HG02759 (cell line): ENCODE results near the gene RBMS1.

Experiments used
- ATAC-seq: cut with Tn5 transposase; IDR thresholded peaks from one replicate; pipeline ENCODE4 v1.9.1; 2021; ENCODE audit warnings: mild to moderate bottlenecking, moderate library complexity; ENCODE audit not compliant: unreplicated experiment

Gene RBMS1

GRCh38 chr2:160315337-160315736 is 178.3 kb downstream of the RBMS1 start:
- ATAC-seq = no peak

- no peak for ATAC-seq
Observed at GRCh38 chr2:160310118-160310828, 183.3 kb downstream of the RBMS1 start.

- no peak for ATAC-seq
Observed at GRCh38 chr2:160309585-160309984, 184.0 kb downstream of the RBMS1 start.

GRCh38 chr2:160308915-160309314 is 184.7 kb downstream of the RBMS1 start:
- ATAC-seq = no peak

GRCh38 chr2:160308476-160308875 is 185.1 kb downstream of the RBMS1 start:
- ATAC-seq = no peak

- no peak for ATAC-seq
Observed at GRCh38 chr2:160306985-160307384, 186.6 kb downstream of the RBMS1 start.

- no peak for ATAC-seq
Observed at GRCh38 chr2:160305081-160305750, 188.4 kb downstream of the RBMS1 start.

- ATAC-seq = no peak
Observed at GRCh38 chr2:160303527-160303926, 190.1 kb downstream of the RBMS1 start.

- ATAC-seq = no peak
Observed at GRCh38 chr2:160303076-160303475, 190.5 kb downstream of the RBMS1 start.

GRCh38 chr2:160301420-160301819 is 192.2 kb downstream of the RBMS1 start:
- ATAC-seq = no peak

- ATAC-seq = no peak
Observed at GRCh38 chr2:160300203-160300602, 193.4 kb downstream of the RBMS1 start.

- no peak for ATAC-seq
Observed at GRCh38 chr2:160299540-160299939, 194.1 kb downstream of the RBMS1 start.

- ATAC-seq = no peak
Observed at GRCh38 chr2:160298960-160299359, 194.6 kb downstream of the RBMS1 start.

- ATAC-seq = no peak
Observed at GRCh38 chr2:160295519-160296207, 197.9 kb downstream of the RBMS1 start.

- no peak for ATAC-seq
Observed at GRCh38 chr2:160294889-160295288, 198.7 kb downstream of the RBMS1 start.

GRCh38 chr2:160294339-160294803 is 199.2 kb downstream of the RBMS1 start:
- ATAC-seq = peak; percentile 79

- ATAC-seq = no peak
Observed at GRCh38 chr2:160293391-160294091, 200.1 kb downstream of the RBMS1 start.

- no peak for ATAC-seq
Observed at GRCh38 chr2:160292225-160292624, 201.4 kb downstream of the RBMS1 start.

GRCh38 chr2:160291382-160291781 is 202.2 kb downstream of the RBMS1 start:
- no peak for ATAC-seq

GRCh38 chr2:160290598-160290997 is 203.0 kb downstream of the RBMS1 start:
- ATAC-seq = no peak

GRCh38 chr2:160289831-160290230 is 203.8 kb downstream of the RBMS1 start:
- no peak for ATAC-seq
